HG03378 (cell line): Measurements from ENCODE around the gene ZNF552.
A peak's percentile ranks its signal among the peaks of the same experiment; 100 is the strongest.

Experiments used
- ATAC-seq: cut with Tn5 transposase; IDR thresholded peaks from one replicate; pipeline ENCODE4 v1.9.1; 2021; ENCODE audit warnings: mild to moderate bottlenecking, moderate library complexity; ENCODE audit not compliant: unreplicated experiment

ZNF552 gene

DNA sequence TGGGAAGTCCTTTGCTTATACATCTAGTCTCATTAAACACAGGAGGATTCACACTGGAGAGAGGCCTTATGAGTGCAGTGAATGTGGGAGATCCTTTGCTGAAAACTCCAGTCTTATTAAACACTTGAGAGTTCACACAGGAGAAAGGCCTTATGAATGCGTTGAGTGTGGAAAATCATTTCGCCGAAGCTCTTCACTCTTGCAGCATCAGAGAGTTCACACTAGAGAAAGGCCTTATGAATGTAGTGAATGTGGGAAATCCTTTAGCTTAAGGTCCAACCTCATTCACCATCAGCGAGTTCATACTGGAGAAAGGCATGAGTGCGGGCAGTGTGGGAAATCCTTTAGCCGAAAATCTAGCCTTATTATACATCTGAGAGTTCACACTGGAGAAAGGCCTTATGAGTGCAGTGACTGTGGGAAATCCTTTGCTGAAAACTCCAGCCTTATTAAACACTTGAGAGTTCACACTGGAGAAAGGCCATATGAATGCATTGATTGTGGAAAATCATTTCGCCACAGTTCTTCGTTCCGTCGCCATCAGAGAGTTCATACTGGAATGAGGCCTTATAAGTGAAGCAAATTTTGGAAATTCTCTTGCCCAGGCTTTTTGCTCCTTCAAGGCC, 35.4 kb downstream of the ZNF552 start:
- ATAC-seq = no peak

DNA sequence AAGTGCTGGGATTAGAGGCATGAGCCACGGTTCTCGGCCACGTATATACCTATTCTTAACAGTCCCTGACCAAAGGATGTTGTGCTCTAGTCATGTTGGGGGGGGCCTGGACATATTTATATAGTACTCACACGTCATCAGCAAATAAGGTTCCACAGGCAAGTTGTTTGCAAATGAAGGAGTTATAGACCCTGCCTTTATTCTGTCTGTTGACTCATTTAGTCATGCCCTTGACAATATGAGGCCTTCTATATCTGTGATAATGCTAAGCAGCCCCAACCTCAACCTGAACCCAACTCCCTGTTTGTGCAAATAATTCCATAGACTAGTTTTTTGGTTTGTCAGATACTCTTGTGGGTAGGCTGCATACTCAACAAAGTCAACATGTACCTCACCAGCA, 36.4 kb downstream of the ZNF552 start:
- no peak for ATAC-seq

DNA sequence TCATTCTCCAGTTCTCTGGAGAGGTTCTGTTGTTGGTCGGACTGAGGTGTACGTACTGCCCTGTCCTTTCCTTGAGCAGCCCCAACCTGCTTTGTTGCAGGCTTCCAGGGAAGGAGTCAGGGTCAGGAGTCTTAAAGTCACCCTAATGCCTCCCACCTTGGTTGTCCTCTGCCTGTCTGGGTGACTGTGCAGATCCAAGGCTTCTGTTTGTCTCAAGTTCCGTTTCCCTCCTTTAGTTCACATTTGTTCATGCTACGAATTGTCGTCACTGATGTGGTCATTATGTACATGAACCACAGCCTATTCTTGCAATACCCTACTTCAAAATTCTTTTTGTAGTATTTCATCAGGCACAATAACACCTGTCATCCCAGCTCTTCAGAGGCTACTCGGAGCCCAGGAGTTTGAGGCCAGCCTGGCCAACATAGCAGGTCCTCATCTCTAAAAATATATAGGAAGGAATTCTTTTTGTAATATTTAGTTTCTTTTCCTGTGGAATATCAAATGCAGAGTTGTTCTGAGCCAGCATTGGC, 37.9 kb downstream of the ZNF552 start:
- no peak for ATAC-seq

DNA sequence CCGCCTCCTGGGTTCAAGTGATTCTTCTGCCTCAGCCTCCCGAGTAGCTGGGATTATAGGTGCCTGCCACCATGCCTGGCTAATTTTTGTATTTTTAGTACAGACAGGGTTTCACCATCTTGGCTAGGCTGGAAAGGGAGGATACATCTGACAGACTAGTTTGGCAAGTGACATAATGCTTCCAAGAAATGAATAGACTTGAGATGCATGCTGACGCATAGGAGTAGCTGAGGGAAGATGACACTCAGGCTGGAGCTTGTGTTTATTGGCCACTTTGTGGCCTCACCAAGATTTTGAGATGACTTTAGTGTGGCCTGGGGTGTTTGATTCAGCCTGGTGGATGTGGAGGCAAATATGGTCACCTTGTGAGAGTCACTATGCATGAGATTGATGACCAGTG, 41.2 kb downstream of the ZNF552 start:
- ATAC-seq = no peak

DNA sequence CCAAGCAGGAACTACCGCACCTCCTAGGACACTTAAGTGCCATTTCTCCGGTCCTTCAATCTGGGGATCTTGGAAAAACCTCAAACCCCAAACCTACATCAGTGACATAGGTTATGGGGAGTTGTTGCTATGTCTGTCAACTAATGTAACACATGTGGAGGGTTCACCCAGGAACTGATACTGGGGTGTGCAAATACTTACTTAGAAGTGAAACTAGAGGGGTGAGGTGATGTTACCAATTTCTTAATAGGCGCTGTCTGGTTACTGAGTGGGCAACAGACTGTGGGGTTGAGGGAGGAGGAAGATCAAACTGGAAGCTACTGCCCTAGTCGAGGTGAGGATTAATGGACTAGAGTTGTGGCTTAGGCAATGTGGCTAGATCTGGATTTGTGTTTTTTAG, 43.3 kb downstream of the ZNF552 start:
- ATAC-seq = no peak

DNA sequence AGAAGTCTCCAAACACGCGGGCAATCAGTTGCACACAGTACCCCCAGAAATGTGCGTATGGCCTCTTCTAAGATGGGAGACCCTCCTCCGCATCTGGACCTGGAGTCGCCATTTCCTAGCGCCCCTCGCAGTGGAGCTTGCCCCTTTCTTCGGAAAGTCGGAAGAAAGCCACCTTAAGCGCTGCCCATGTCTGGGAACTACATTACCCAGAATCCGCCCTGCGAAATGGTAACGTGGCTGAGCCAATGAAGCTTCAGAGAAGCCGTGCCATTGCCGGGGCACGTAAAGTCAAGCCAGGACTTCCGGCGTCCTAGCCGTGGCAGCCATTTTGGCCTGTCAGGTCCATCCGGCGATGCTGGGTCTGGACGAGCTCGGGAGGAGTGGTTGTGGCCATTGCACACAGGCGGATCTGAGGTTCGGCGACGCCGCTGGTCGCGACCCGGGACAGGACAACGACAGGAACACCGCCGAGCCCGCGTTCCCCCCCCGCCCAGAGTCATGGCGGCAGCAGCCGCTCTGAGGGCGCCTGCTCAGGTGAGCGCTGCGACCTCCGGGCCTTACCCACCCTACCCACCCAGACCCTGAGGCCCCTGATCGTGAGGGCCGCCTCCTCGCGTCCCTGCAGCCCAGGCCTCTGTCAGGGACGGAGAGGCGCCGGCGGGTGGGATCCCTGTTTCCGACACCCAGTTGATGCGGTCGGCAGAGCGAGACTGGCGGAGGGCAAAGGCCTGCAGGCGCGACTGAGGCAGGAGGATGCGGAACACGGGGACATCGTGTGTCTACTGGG, 45.2 kb downstream of the ZNF552 start, which contains the start of gene ZNF586:
ZNF586 (plus strand) TSS at position 332 of the 787 bp plus-strand sequence; CDS start at position 499, 167 bp downstream.
- ATAC-seq = peak; percentile 96

DNA sequence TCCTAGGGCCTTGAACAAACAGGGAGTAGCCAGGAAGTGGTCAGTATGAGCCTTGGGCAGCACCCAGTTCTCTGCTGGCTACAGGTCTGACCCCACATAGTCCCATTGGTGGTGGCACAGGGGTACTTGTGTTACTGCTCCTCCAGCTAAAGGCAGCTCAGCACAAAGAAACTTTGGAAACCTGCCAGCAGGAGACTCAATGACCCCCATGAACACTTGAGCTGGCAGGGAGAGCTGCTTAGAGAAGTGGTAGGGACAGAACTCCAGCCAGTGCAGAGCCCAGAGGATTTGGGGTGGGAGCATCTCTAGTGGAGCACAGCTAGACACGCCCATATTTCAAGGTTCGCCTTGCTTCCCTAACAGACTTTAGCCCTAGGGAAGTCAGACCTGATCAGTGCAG, 55.6 kb downstream of the ZNF552 start:
- no peak for ATAC-seq

DNA sequence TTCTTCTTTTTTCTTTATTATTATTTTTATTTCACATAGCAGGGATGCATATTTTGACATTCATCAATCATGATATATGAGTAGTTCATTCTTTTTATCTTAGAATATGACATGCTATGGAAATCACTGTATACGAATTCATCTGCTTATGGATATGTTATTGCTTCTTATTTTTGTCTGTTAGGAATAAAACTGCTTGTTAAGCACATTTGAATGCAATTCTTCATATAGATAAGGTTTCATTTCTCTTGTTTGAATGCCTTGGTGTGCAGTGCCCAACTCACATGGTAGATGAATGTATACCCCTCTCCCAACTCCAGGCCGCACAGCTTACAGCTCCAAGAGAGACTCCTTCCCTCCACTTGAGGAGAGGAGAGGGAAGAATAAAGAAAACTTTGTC, 56.8 kb downstream of the ZNF552 start:
- no peak for ATAC-seq
